ENCODE results near the gene PPM1E.
"Not testable (repeated sequence)": the region's sequence is repeated elsewhere in the genome, so short reads cannot be mapped to it uniquely, and the experiment has no call there.

The PPM1E gene

DNA sequence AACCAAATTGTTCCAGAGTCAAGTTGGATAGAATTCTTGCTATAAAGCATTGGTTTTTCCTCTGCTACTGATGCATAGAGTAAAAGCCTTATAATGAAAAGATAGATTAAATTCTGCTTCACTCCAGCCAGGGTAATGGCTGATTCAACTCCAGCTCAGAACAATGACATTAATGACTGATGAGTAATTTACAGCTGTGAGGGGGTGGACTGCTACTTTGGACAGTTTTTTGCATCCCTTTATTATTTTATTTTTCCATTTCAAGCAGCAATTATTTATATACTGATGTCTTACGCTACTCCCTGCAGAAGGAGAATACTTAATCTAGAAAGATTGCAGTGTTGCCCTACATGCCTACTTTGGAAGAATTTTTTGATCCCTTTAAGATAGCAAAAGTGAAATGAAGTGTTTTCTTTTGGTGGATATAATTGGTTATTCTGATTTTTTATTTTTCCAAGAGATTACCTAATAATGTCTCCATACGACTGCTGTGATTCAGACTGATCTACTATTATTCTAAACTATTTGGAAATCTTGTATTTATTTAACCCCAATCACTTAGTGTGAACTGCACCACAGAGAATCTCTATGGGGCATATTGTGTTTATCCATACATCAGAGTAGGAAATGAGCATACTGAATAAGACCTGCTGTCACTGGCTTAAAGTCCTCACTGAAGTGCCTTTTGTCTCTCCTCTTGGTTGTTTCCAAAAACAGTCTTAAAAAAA lies 201.5 kb downstream of the PPM1E start:
- Histone ChIP-seq H3K4me3 (ENCODE audit: low read depth in 1 of 2, low read length in 1 of 2) (no peak overlapping the region), H3K27ac (no peak overlapping the region), H3K4me1 (ENCODE audit: control insufficient read depth in 1 of 2, insufficient read depth in 1 of 2, low read depth in 1 of 2, low read length in 1 of 2) (no peaks in the 10 kb centered on the region), H3K36me3 (no peaks in the 10 kb centered on the region), H3K9me3 (no peaks in the 10 kb centered on the region), H3K27me3 (no peaks in the 10 kb centered on the region)
- TF ChIP-seq, protein P1, sequence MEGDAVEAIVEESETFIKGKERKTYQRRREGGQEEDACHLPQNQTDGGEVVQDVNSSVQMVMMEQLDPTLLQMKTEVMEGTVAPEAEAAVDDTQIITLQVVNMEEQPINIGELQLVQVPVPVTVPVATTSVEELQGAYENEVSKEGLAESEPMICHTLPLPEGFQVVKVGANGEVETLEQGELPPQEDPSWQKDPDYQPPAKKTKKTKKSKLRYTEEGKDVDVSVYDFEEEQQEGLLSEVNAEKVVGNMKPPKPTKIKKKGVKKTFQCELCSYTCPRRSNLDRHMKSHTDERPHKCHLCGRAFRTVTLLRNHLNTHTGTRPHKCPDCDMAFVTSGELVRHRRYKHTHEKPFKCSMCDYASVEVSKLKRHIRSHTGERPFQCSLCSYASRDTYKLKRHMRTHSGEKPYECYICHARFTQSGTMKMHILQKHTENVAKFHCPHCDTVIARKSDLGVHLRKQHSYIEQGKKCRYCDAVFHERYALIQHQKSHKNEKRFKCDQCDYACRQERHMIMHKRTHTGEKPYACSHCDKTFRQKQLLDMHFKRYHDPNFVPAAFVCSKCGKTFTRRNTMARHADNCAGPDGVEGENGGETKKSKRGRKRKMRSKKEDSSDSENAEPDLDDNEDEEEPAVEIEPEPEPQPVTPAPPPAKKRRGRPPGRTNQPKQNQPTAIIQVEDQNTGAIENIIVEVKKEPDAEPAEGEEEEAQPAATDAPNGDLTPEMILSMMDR (IDR thresholded peaks at IDR 0.05), result no peak

DNA sequence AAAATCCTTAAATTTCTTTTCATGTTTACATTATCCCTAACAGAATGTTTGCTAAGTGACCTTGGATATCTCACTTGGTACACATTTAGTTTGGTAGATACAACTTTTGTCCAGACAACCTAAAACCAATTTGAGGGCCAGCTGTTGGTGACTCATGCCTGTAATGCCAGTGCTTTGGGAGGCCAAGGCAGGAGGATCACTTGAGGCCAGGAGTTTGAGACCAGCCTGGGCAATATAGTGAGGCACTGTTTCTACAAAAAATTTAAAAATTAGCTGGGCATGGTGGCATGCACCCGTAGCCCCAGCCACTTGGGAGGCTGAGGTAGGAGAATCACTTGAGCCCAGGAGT lies 202.0 kb downstream of the PPM1E start:
- not testable (repeated sequence) for H3K27ac ChIP-seq; H3K27me3 ChIP-seq; H3K9me3 ChIP-seq; H3K4me1 ChIP-seq (ENCODE audit: control insufficient read depth in 1 of 2, insufficient read depth in 1 of 2, low read depth in 1 of 2, low read length in 1 of 2); H3K4me3 ChIP-seq (ENCODE audit: low read depth in 1 of 2, low read length in 1 of 2); H3K36me3 ChIP-seq

DNA sequence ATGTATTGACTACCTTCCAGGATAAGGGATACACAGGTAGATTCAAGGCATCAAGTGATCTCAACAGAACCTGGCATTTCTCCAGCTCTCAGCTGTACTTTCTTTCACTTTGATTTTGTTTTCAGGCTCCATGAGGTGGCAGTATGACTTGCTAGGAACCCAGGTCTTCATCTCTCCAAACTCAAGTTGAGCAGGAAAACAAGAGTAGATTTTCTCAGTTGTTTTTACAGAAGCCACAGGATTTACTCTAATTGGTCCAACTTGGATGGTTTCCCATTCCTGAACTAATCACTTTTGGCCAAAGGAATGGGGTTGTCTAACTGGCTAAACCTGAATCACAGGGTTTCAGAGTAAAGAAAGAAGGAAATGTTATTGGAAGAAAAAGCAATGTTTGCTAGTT lies 204.4 kb downstream of the PPM1E start:
- TF ChIP-seq, protein P1 (IDR thresholded peaks at IDR 0.05), result no peak
- Histone ChIP-seq H3K27me3 (no peaks in the 10 kb centered on the region), H3K36me3 (no peaks in the 10 kb centered on the region), H3K27ac (no peak overlapping the region), H3K4me3 (ENCODE audit: low read depth in 1 of 2, low read length in 1 of 2) (no peak overlapping the region), H3K9me3 (no peaks in the 10 kb centered on the region), H3K4me1 (ENCODE audit: control insufficient read depth in 1 of 2, insufficient read depth in 1 of 2, low read depth in 1 of 2, low read length in 1 of 2) (no peaks in the 10 kb centered on the region)

DNA sequence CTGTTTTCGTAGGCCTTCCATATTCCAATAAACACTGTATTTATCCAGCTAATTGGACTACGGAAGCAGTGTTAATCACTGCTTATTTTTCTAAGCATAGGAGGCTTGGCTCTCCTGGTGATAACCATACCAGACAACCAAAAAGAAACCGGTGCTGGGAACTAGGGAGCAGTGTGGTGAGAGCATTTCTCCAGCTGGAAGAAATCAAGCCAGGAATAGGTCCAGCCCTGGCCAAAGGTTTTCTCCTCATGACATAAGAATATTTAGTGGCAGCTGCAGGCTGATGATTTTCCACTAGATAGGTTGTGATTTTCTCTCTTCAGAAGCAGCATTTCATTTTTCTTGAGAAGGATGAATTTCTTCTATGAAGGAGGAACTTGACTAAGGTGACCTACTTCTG lies 209.6 kb downstream of the PPM1E start:
- H3K4me1 ChIP-seq (ENCODE audit: control insufficient read depth in 1 of 2, insufficient read depth in 1 of 2, low read depth in 1 of 2, low read length in 1 of 2), result no peaks in the 10 kb centered on the region
- H3K27me3 ChIP-seq, result no peaks in the 10 kb centered on the region
- TF ChIP-seq, protein P1 (IDR thresholded peaks at IDR 0.05), result no peak
- no peaks in the 10 kb centered on the region for H3K36me3 ChIP-seq
- no peak overlapping the region for H3K27ac ChIP-seq
- no peaks in the 10 kb centered on the region for H3K9me3 ChIP-seq
- H3K4me3 ChIP-seq (ENCODE audit: low read depth in 1 of 2, low read length in 1 of 2), result no peak overlapping the region

DNA sequence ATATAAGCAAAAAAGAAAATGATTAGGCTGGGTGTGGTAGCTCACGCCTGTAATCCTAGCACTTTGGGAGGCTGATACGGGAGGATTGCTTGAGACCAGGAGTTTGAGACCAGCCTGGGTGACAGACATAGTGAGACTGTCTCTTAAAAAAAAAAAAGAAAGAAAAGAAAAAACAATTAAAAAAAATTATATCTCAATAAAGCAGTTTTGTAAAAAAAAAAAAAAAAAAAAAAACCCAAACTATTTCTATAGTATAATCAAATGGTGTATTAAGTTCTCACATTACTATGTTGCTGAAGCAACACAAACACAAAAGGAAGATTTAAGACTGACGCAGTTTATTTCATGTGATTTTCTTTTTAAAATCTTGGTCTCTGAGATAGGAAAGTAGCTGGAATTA lies 210.6 kb downstream of the PPM1E start:
- no peak overlapping the region for H3K27ac ChIP-seq
- H3K27me3 ChIP-seq, result no peaks in the 10 kb centered on the region
- H3K9me3 ChIP-seq, result no peaks in the 10 kb centered on the region
- TF ChIP-seq, protein P1 (IDR thresholded peaks at IDR 0.05), result no peak
- no peak overlapping the region for H3K4me3 ChIP-seq (ENCODE audit: low read depth in 1 of 2, low read length in 1 of 2)
- H3K36me3 ChIP-seq, result no peaks in the 10 kb centered on the region
- H3K4me1 ChIP-seq (ENCODE audit: control insufficient read depth in 1 of 2, insufficient read depth in 1 of 2, low read depth in 1 of 2, low read length in 1 of 2), result no peaks in the 10 kb centered on the region

DNA sequence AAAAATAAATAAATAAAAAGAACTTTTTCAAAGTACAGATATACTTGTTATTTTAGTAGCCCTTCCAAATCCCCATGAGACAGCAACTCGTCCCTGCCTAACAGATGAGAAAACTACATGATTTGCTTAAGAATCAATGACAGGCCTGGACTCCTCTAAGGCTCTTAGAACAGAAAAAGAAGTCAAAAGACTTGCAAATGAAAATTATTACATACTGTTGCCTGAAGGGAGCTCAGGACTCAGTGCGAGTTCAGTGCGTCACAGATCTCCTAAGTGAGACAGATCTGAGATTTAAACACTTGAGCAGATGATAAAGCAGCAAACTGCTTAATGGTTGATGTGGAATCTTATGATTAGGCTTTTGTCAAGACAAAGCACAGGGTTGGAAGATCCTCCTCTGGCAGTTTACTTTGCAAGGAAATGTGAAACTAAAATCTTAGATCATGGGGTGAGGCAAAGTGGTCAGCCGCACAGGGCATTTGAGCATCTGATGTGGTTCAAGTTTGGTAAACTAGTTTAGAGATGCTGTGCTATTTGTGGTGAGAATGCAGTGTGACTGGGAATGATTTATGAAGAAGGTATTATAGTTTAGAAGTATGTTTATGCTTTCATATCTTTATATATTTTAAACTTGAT lies 212.9 kb downstream of the PPM1E start:
- Histone ChIP-seq H3K27me3 (no peaks in the 10 kb centered on the region), H3K4me3 (ENCODE audit: low read depth in 1 of 2, low read length in 1 of 2) (no peak overlapping the region), H3K27ac (no peak overlapping the region), H3K36me3 (no peaks in the 10 kb centered on the region), H3K9me3 (no peaks in the 10 kb centered on the region), H3K4me1 (ENCODE audit: control insufficient read depth in 1 of 2, insufficient read depth in 1 of 2, low read depth in 1 of 2, low read length in 1 of 2) (no peaks in the 10 kb centered on the region)
- TF ChIP-seq, protein P1 (IDR thresholded peaks at IDR 0.05), result no peak
